PC-3 (cell line): ENCODE results near the gene CCDC63. TPM values are rescaled to one million over a fixed set of nuclear protein-coding genes. Genes with fewer than 3 reads are reported as not detected.

Experiments used
- ATAC-seq: fragments of 200-7000 bp; cut with Tn5 transposase; 2 replicates; pipeline ENCODE4 v1.9.1; 2020; ENCODE audit warnings: mild to moderate bottlenecking, moderate library complexity
- BruUV-seq: library from RNA; stranded (reverse); fragments of 400-500 nt; replicated peaks from 2 replicates; lab custom pipeline; 2021; lab: Mats Ljungman, UMichigan
- CTCF ChIA-PET: fragments of 300-600 bp; sonication (Branson Sonifier 250); formaldehyde crosslinking; loops from one replicate; lab custom pipeline; 2022; ENCODE audit warnings: antibody characterized with exemption; lab: Charles Lee
- POLR2A ChIA-PET: fragments of 300-600 bp; sonication (Branson Sonifier 250); formaldehyde crosslinking; loops from one replicate; lab custom pipeline; 2022; ENCODE audit warnings: antibody characterized with exemption; ENCODE audit not compliant: unreplicated experiment; lab: Charles Lee
- DNase-seq: peaks from one replicate; pipeline ENCODE4 v3.0.0-alpha.2; 2015
- H2AFZ ChIP-seq: fragments of 300-600 bp; sonication (generic); 2 replicates; pipeline ENCODE4 v1.6.0; 2016; ENCODE audit warnings: antibody characterized with exemption, low read length
- H3F3A ChIP-seq: fragments of 300-600 bp; sonication (generic); one replicate; pipeline ENCODE4 v1.6.0; 2017; ENCODE audit warnings: antibody characterized with exemption, low read length, control low read depth, mild to moderate bottlenecking; ENCODE audit not compliant: unreplicated experiment
- H3K27ac ChIP-seq: fragments of 300-600 bp; sonication (generic); 2 replicates; pipeline ENCODE4 v1.5.1; 2016; ENCODE audit warnings: mild to moderate bottlenecking, low read length
- H3K27me3 ChIP-seq: fragments of 300-600 bp; sonication (generic); 2 replicates; pipeline ENCODE4 v1.6.1; 2016; ENCODE audit warnings: low read length, mixed read lengths
- H3K36me3 ChIP-seq: fragments of 300-600 bp; sonication (generic); 2 replicates; pipeline ENCODE4 v1.6.1; 2016; ENCODE audit warnings: low read depth, mixed run types, low read length, mixed read lengths
- H3K4me1 ChIP-seq: fragments of 300-600 bp; sonication (generic); 2 replicates; pipeline ENCODE4 v1.5.1; 2016; ENCODE audit warnings: low read length; ENCODE audit not compliant: insufficient read depth
- H3K4me2 ChIP-seq: fragments of 300-600 bp; sonication (generic); 2 replicates; pipeline ENCODE4 v1.6.0; 2016; ENCODE audit warnings: low read length
- H3K4me3 ChIP-seq: fragments of 300-600 bp; sonication (generic); 2 replicates; pipeline ENCODE4 v1.5.1; 2016; ENCODE audit warnings: mild to moderate bottlenecking, low read length, mixed read lengths
- H3K79me2 ChIP-seq: fragments of 300-600 bp; sonication (generic); 2 replicates; pipeline ENCODE4 v1.6.1; 2017; ENCODE audit warnings: low read length, mixed read lengths
- H3K9ac ChIP-seq: fragments of 300-600 bp; sonication (generic); 2 replicates; pipeline ENCODE4 v1.6.0; 2016; ENCODE audit warnings: mild to moderate bottlenecking, low read length
- H3K9me2 ChIP-seq: fragments of 300-600 bp; sonication (generic); replicated peaks from 2 replicates; pipeline ENCODE4 v1.6.1; 2016; ENCODE audit warnings: mixed run types, low read length, mixed read lengths
- H3K9me3 ChIP-seq: fragments of 300-600 bp; sonication (generic); 2 replicates; pipeline ENCODE4 v1.6.1; 2016; ENCODE audit warnings: low read length, mixed read lengths
- H4K20me1 ChIP-seq: fragments of 300-600 bp; sonication (generic); 2 replicates; pipeline ENCODE4 v1.6.1; 2016; ENCODE audit warnings: low read length, mixed read lengths
- EZH2 ChIP-seq: fragments of 300-600 bp; sonication (generic); IDR thresholded peaks from one replicate; pipeline ENCODE4 v1.6.1; 2017; ENCODE audit warnings: antibody characterized with exemption, mild to moderate bottlenecking, low read length; ENCODE audit not compliant: unreplicated experiment
- EZH2phosphoT487 ChIP-seq: fragments of 300-600 bp; sonication (generic); IDR thresholded peaks from 2 replicates; pipeline ENCODE4 v1.6.1; 2018; ENCODE audit warnings: mild to moderate bottlenecking, antibody characterized with exemption, low read length, borderline replicate concordance
- intact Hi-C: fragments of 100-400 bp; cut with micrococcal nuclease; formaldehyde crosslinking; loops from 2 replicates; pipeline ENCODE4 v1.9.0; 2023
- total RNA-seq: library from RNA; depleted of rRNA; stranded (reverse); fragments of >200 nt; gene quantifications from 2 replicates; pipeline ENCODE4 v1.2.3, GENCODE V29; 2014
- TF ChIP-seq, protein P1 (sequence below): fragments of 300-600 bp; sonication (generic); conservative IDR thresholded peaks from 2 replicates; pipeline ENCODE4 v1.5.1; 2017; ENCODE audit warnings: antibody characterized with exemption, low read depth, mild to moderate bottlenecking, low read length

CCDC63 gene
- total RNA-seq, 1 experiment from 2014 or later, result not detected

GRCh38 chr12:110874351-110874750 is 27.6 kb downstream of the CCDC63 start:
- ATAC-seq (no peak), DNase-seq (no peak)
- Histone ChIP-seq H3K4me1 (no peaks in the 10 kb centered on the region), H2AFZ (no peak overlapping the region), H3K36me3 (no peaks in the 10 kb centered on the region), H3K4me2 (no peak overlapping the region), H3K9me3 (no peaks in the 10 kb centered on the region), H3K79me2 (no peaks in the 10 kb centered on the region), H3K27me3 (peaks cover 10% of the 10 kb centered on the region; the same call in 1 of the 2 replicates), H3K9me2 (no peaks in the 10 kb centered on the region), H4K20me1 (no peaks in the 10 kb centered on the region), H3K4me3 (no peak overlapping the region), H3K9ac (no peak overlapping the region), H3F3A (no peaks in the 10 kb centered on the region), H3K27ac (no peak overlapping the region)
- ChIA-PET CTCF (no interaction called here), POLR2A (no interaction called here)
- intact Hi-C loops, result no loop called here
- BruUV-seq, result no TSS peak
- TF ChIP-seq, protein P1, sequence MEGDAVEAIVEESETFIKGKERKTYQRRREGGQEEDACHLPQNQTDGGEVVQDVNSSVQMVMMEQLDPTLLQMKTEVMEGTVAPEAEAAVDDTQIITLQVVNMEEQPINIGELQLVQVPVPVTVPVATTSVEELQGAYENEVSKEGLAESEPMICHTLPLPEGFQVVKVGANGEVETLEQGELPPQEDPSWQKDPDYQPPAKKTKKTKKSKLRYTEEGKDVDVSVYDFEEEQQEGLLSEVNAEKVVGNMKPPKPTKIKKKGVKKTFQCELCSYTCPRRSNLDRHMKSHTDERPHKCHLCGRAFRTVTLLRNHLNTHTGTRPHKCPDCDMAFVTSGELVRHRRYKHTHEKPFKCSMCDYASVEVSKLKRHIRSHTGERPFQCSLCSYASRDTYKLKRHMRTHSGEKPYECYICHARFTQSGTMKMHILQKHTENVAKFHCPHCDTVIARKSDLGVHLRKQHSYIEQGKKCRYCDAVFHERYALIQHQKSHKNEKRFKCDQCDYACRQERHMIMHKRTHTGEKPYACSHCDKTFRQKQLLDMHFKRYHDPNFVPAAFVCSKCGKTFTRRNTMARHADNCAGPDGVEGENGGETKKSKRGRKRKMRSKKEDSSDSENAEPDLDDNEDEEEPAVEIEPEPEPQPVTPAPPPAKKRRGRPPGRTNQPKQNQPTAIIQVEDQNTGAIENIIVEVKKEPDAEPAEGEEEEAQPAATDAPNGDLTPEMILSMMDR, result no peak
- no peak for TF ChIP-seq EZH2
- no peak for TF ChIP-seq EZH2phosphoT487

DNA sequence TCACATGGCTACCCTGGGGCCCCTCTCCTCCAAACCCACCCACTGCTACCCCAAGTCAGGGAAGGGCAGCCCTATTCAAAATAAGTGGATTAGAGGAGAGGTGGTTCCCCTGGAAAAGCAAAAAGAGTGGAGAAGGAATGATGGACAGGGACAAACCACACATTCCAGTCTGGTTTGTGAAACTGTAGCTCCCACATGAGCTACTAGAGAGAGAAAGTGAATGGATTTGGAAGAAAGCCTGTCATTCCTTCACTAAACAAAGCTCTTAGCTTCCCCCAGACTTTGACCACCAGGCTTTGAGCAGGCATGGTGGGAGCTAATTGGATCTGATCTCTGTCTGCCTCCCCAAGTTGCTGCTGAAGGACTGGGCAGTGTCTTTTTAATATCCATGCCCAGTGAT is 28.0 kb downstream of the CCDC63 start:
- Histone ChIP-seq H3K9me2 (no peaks in the 10 kb centered on the region), H4K20me1 (no peaks in the 10 kb centered on the region), H2AFZ (no peak overlapping the region), H3K9ac (no peak overlapping the region), H3K4me1 (no peaks in the 10 kb centered on the region), H3K27me3 (peaks cover 10% of the 10 kb centered on the region; the same call in 1 of the 2 replicates), H3K9me3 (no peaks in the 10 kb centered on the region), H3F3A (no peaks in the 10 kb centered on the region), H3K36me3 (no peaks in the 10 kb centered on the region), H3K79me2 (no peaks in the 10 kb centered on the region), H3K4me2 (no peak overlapping the region), H3K4me3 (no peak overlapping the region), H3K27ac (no peak overlapping the region)
- ChIA-PET CTCF (no interaction called here), POLR2A (no interaction called here)
- BruUV-seq, result no TSS peak
- TF ChIP-seq, protein P1, result no peak
- no peak for TF ChIP-seq EZH2phosphoT487
- TF ChIP-seq EZH2, result no peak
- intact Hi-C loops, result no loop called here
- ATAC-seq (no peak), DNase-seq (no peak)

GRCh38 chr12:110880651-110881050 is 33.9 kb downstream of the CCDC63 start:
- Histone ChIP-seq H3K9ac (no peak overlapping the region), H4K20me1 (no peaks in the 10 kb centered on the region), H3K9me3 (no peaks in the 10 kb centered on the region), H2AFZ (no peak overlapping the region), H3K4me3 (no peak overlapping the region), H3K9me2 (no peaks in the 10 kb centered on the region), H3K79me2 (no peaks in the 10 kb centered on the region), H3K4me1 (no peaks in the 10 kb centered on the region), H3K27me3 (no peaks in the 10 kb centered on the region), H3K27ac (no peak overlapping the region), H3F3A (no peaks in the 10 kb centered on the region), H3K36me3 (no peaks in the 10 kb centered on the region), H3K4me2 (no peak overlapping the region)
- ChIA-PET POLR2A (no interaction called here), CTCF (no interaction called here)
- TF ChIP-seq, protein P1, result no peak
- no peak for TF ChIP-seq EZH2
- TF ChIP-seq EZH2phosphoT487, result no peak
- ATAC-seq (no peak), DNase-seq (no peak)
- no TSS peak for BruUV-seq
- intact Hi-C loops, result no loop called here
